Measurements from ENCODE around the gene PSG6.
"Not testable (repeated sequence)": the region's sequence is repeated elsewhere in the genome, so short reads cannot be mapped to it uniquely, and the experiment has no call there.

The PSG6 gene

GRCh38 chr19:42854745-42855144, 62.9 kb downstream of the PSG6 start:
- not testable (repeated sequence) for H3K4me1 ChIP-seq (ENCODE audit: control insufficient read depth, insufficient read depth, low read length); H3K36me3 ChIP-seq (ENCODE audit: control insufficient read depth, insufficient read depth, low read length); DNase-seq (ENCODE audit: low read depth, low spot score); H3K4me3 ChIP-seq (ENCODE audit: low read length); H3K27me3 ChIP-seq (ENCODE audit: control insufficient read depth, insufficient read depth, low read length); H3K27ac ChIP-seq (ENCODE audit: low read length); H3K9me3 ChIP-seq (ENCODE audit: control insufficient read depth, insufficient read depth, low read length)
- WGBS (ENCODE audit: insufficient coverage, insufficient read length): no CpG with 5 or more reads among the region's 3 CpGs

GRCh38 chr19:42853231-42853630, 64.5 kb downstream of the PSG6 start:
- not testable (repeated sequence) for H3K27me3 ChIP-seq (ENCODE audit: control insufficient read depth, insufficient read depth, low read length); H3K4me3 ChIP-seq (ENCODE audit: low read length); DNase-seq (ENCODE audit: low read depth, low spot score); H3K27ac ChIP-seq (ENCODE audit: low read length); H3K4me1 ChIP-seq (ENCODE audit: control insufficient read depth, insufficient read depth, low read length); H3K36me3 ChIP-seq (ENCODE audit: control insufficient read depth, insufficient read depth, low read length); H3K9me3 ChIP-seq (ENCODE audit: control insufficient read depth, insufficient read depth, low read length)
- WGBS (ENCODE audit: insufficient coverage, insufficient read length): no CpG with 5 or more reads among the region's 1 CpG

GRCh38 chr19:42852821-42853220, 64.9 kb downstream of the PSG6 start:
- H3K4me3 ChIP-seq (ENCODE audit: low read length); H3K4me1 ChIP-seq (ENCODE audit: control insufficient read depth, insufficient read depth, low read length); H3K9me3 ChIP-seq (ENCODE audit: control insufficient read depth, insufficient read depth, low read length); H3K27me3 ChIP-seq (ENCODE audit: control insufficient read depth, insufficient read depth, low read length); H3K27ac ChIP-seq (ENCODE audit: low read length); H3K36me3 ChIP-seq (ENCODE audit: control insufficient read depth, insufficient read depth, low read length); DNase-seq (ENCODE audit: low read depth, low spot score): not testable (repeated sequence)
